Muscle of back (tissue), 11 donors: ENCODE results near the gene ZNF292. TPM values are rescaled to one million over a fixed set of nuclear protein-coding genes. Genes with fewer than 3 reads are reported as not detected.
A peak's percentile ranks its signal among the peaks of the same experiment; 100 is the strongest.
"Not testable (repeated sequence)": the region's sequence is repeated elsewhere in the genome, so short reads cannot be mapped to it uniquely, and the experiment has no call there.

ENCODE experiments used
- DNase-seq, 3 donors: peaks; one replicate each; pipeline versions ENCODE4 v3.0.0 to v3.0.0-alpha.2; 2013
- polyA plus RNA-seq, 10 donors: library from polyadenylated mRNA; unstranded; fragments of 120-200 nt; gene quantifications; one replicate each; pipeline ENCODE4 v1.2.1, GENCODE V29; 2013; ENCODE audit not compliant: insufficient read length in 10 of 10

Gene ZNF292
- polyA plus RNA-seq, 10 donors, result 18.7 to 28.5 (median 22.5) TPM

DNA sequence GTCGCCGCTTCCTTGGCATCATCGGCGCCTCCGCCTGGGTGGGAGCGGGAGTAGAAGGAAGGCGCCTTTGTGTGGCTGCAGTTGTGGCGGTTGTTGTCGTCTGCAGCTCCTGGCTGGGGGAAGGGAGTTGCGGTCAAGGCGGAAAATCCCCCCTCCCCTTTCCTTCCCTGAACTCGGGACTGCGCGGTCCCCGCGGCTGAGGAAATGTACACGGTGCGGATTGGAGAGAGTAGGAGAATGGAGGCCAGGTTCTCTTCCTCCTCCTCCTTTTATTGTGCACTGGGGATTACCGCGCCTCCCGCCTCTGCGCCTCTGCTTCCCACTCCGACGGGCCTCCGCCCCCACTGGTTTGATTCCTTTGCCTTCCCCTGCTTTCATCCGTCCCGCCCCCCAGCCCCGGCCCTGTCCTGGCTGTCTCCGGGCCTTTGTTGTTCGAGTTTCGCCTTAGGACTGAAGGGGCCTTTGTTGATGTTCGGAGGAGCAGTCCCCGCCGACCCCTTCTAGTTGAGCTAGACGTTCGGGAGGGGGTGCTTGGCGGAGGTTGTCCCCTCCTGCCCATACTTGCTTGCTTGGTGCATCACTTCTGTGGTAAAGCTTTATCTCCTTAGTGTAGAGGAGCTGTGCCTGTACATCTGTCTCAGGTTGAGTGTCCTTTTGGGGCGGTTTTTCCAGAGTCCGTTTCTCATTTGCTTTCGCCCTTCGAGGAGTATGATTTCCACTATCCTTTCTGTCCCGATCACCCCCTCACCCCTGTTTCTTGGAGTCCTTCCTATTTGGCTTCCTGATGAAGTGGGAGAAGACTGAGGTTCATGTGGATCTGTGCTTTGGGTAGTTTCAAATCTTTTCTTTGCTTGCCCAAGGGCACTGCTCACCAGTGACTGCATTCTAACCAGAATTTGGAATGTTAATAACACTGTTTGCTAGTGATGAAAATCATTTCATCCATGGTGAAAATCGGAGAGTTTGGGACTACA, 764 bp downstream of the ZNF292 start:
- peak; percentile 50 to 88 (median 75) for DNase-seq

DNA sequence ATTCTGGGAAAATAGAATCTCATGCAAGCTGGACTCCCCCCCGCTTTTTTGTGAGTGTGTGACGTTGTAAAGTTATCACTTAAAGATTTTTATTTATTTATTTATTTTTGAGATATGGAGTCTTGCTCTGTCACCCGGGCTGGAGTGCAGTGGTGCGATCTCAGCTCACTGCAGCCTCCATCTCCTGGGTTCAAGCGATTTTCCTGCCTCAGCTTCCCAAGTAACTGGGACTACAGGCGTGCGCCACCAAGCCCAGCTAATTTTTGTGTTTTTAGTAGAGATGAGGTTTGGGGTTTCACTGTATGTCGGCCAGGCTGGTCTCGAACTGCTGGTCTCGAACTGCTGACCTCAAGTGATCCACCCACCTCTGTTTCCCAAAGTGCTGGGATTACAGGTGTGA, 2.2 kb downstream of the ZNF292 start:
- not testable (repeated sequence) for DNase-seq

DNA sequence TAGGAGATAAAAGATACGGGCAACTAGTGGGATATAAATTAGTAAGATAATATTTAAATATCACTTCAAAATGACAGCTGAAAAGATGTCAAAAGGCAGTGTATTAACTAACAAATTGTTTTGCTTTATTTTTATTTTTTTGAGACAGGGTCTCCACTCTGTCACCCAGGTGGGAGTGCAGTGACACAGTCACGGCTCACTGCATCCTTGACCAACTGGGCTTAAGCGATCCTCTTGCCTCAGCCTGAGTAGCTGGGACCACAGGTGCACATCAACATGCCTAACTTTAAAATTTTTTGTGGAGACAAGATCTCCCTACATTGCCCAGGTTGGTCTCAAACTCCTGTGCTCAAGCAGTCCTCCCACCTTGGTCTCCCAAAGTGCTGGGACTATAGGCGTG, 5.9 kb downstream of the ZNF292 start:
- DNase-seq, result no peak

DNA sequence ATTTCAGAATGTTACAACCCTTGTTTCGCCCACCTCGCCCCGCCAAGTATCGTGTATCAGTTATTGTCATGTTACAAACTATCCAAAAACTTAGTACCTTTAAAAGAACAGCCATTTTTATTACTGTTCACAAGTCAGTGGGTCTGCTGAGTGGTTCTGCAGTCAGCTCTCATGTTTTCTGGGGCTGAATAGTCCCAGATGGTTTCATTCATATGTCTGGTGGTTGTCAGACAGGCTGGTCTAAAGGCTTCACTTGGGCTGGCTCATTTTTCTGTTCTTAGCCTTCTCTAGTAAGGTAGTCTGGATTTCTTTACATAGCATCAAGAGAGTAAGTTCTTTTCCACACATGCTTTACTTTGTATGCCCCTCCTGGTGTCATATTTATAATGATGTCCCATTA, 8.6 kb downstream of the ZNF292 start:
- DNase-seq, result no peak

DNA sequence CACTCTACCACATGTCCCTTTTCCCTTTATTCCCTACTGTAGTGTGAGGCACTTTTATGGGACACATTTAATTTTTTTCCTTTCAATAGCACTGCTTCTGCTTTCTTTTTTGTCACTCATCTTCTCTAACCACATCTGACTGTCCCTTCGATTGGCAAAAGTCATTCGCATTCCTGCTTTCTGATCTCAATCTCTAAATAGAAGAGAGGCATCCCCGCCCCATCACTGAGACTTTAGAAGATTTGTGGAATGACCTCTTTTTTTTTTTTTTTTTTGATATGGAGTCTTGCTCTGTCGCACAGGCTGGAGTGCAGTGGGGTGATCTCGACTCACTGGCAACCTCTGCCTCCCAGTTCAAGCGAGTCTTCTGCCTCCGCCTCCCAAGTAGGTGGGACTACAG, 9.1 kb downstream of the ZNF292 start:
- no peak for DNase-seq

DNA sequence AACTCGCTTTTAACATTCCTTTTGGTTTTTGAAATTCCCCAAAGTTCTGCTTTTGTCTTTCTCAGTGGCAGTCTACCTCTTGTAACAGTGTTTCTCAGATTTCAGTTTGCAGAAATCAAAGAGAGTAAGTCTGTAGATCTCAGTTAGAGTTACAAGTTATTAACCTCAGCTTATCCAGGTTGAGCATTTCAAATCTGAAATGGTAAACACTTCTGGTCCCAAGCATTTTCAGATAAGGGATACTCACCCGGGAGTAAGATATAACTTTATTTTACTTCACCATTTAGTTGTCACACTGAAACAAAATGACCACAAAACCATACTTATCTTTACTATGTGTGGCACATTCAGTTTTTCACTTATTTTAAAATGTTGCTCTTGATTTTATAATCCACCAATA, 9.8 kb downstream of the ZNF292 start:
- DNase-seq, result no peak

DNA sequence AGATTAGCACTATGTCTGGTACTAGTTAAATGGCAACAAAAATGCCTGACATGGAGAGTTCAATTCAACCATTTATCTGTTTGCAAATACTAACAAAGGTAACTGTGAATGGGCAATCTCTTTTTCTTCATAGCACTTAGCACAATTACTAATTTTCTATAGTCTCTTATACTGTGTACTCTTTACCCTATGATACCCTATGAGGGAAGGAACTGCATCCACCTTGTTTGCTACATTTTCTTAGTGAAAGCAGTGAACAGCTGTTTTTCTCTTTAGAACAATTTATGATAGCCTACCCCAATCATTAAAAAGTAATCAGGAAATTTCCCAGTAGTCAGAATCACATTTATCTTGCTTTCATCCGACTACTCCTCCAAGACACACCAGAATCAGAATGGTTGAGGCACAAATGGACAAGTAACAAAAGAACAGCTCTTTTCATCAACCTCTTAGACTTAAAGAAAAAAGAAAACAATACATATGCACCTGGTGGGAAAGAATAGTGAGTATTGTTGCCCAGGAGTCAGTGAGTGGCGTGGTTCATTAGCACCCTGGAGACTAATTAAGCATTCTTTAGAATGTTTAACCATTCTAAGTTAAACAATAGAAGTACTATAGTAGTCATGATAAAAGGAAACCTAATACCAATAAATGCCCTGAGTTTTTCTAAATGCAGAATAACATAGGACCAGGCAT, 16.7 kb downstream of the ZNF292 start:
- no peak for DNase-seq

DNA sequence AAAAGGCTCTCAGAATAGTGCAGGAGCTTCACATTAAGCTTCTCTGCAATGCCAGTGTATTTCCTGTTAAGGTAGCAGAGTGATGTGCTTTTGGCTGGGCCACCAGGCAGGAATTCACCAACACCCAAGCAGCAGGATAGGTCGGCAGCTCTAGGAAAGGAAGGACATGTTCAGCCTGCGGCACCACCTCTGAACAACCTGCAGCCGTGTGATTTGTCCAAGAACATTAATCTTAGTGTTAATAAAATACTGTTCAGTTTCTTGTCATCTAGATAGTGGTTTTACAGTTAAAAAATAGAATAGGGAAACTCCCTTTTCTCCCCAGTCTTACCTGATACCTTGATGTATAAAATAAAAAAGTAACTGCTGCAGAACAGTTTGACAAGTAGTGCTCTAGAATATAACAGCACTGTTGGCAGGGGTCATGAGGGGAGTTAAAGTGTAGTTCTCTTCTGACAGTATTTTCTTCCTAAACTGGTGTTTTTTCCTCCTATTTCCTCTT, 18.8 kb downstream of the ZNF292 start:
- no peak for DNase-seq

DNA sequence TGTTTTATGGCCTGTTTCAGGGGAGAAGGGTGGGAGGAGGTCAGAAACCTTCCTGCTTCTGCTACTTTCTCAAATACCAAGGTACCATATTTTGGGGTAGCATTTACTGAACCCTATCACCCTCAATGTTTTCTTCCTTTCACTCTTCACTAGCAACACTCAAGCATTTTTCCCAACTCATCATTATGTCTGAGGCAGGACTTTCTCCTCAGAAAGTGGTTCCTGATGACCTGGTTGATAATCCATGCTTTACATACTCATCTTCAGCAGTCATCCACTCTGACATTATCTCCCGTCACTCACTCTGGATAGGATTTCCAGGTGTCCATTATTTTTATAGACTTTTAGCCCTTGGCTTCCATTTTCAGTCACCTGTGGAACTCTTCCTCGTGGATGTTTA, 21.1 kb downstream of the ZNF292 start:
- DNase-seq, result no peak

DNA sequence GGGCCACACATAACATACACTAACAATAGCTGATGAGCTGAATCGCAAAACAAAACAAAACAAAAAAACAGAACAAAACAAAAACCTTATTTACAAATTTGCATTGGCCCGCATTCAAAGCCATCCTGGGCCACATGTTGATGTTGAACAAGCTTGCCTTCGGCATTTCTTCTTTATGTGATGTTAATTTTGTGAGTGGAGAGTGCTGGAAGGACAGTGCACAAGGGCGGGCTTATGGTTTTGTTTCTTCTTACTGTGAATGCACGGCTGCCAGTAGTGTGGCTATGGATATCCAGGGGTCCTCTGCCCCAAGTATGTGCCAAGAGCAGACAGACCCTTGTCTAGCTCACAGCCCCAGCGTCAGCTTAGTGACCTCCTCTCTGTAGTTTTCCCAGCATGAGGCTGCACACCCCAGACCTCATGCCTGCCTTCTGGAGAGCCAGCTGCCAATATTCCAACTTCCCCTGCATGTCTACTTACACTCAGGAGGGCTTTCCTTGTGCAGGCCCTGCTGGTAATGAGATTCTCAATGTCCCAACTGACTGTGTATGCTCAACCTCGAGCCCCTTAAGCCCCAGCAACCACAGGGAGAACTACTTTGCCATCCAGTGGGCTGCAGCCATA, 24.9 kb downstream of the ZNF292 start:
- DNase-seq, result no peak

DNA sequence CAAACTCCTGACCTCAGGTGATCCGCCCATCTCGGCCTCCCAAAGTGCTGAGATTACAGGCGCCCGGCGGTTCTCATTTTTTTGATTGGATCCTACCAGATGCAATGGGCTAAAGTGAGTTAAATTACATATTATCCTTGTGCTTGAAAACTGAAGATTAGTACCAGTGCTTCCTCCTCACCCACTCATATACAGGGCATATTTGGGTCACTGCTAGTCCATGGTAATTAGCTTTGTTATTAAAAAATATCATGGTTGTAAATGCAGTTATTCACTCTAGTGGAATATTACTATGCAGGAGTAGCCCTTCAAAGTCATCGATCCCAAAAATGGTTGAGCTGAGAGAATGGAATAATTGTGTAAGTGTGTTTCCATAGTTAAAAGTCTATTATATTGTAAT, 26.5 kb downstream of the ZNF292 start:
- no peak for DNase-seq

DNA sequence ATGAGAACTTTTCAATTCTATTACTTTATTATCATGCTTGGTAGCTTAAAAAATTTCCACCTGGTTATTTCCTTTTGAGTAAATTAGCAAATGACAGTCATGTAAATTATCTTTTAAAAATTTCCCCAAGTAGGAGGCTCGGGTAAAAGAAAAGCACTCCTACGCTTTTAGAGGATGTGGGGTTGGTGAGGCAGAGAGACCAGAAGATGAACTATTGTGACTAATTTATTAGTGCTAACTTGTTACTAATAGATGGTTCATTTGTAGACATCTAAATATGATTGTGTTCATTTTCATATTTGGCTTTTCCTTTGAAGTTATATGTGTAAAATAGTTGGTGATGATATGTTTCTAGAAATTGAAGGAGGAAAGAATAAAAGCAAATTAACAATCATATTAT, 27.0 kb downstream of the ZNF292 start:
- no peak for DNase-seq

DNA sequence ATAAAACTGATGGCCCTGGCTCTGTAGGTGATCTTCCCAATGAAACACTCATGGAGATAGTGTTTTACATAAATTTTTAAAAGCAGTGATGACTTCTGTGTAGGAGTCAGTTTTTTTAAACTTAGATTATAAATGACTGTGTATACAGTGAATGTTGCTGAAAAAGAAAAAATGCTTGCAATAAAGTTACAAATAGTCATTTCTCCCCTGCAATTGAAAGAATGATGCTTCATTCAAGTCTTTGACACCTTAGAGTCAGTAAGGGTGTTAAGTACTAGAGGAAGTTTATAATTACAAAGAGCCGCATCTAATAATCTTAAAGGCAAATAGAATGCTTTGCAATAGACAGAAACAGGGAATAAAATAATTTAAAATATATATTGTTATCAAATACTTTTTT, 27.6 kb downstream of the ZNF292 start:
- DNase-seq, result no peak

DNA sequence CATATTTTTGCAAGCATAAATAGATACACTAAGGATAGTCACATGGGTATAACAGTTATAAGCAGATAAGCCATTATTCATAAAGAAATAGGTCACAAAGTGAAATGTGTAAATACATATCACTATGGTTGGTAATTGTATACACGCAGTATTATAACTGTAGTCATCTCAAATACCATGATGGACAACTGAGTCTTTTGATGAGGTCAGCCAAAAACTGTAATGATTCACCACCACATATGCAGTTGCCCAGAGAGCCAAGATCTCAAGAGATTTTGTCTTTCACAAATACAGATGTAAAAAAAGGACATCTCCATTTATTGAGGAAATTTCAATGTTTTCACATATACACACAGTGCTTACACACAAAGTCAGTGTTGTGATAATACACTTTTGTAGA, 28.3 kb downstream of the ZNF292 start:
- DNase-seq, result peak in 1 of 3 donors; percentile 16

DNA sequence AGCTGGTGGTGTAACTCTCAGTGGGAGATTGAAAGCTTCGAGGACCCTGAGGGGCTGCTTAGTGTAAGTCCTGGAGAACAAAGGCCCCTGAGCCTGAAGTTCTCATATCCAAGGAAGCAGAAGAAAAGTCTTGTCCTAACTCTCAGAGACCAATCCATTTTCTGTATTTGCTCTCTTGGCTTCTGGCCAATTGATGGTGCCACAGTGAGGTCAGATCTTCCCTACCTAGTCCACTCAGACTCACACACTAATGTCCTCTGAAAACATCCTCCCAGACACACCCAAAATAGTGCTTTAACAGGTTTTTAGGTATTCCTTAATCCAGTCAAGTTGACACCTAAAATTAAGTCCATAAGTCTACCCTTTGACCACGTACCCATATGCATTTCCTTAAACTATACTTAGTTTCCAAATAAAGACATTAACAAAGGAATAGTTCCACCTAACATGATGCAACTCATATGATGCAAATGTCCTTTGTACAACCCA, 29.4 kb downstream of the ZNF292 start:
- DNase-seq, result no peak

DNA sequence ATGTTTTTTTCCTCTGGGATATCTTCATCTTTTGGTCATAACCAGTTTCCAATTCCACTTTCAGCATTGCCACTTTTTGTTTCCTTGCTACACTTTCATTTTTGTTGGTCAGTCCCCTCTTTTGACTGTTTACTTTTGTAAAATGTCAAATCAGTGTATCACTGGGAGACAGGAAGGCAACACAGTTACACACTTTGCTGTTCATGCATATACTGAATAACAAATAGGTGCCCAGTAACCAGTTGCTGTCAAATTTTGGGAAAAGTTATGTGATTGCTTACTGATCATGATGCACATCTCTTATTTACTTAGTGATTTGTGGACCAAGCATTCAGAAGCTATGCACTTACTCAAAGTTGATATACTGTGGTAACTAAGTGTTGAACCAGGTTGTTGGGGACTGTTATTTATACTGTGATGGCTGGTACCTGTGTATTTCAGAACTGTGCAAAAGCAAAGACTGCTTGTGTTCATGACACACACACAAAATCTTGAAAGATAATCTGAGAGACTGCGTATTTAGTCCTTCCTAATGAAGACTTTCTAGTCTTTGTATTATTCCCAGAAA, 41.0 kb downstream of the ZNF292 start:
- DNase-seq, result no peak

DNA sequence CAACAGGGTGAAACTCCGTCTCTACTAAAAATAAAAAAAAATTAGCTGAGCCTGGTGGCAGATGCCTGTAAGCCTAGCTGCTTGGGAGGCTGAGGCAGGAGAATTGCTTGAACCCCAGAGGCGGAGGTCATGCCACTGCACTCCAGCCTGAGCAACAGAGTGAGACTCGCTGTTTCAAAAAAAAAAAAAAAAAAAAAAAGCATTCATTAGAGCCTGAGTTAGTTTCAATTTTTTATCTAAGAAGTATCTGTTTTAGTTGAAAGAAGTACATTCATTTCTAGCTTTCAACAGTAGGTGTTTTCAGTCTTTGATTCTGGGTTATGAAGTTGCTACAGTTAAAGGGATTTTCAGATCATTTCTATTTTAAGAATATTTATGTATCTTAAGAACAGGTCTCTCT, 42.2 kb downstream of the ZNF292 start:
- DNase-seq, result no peak

DNA sequence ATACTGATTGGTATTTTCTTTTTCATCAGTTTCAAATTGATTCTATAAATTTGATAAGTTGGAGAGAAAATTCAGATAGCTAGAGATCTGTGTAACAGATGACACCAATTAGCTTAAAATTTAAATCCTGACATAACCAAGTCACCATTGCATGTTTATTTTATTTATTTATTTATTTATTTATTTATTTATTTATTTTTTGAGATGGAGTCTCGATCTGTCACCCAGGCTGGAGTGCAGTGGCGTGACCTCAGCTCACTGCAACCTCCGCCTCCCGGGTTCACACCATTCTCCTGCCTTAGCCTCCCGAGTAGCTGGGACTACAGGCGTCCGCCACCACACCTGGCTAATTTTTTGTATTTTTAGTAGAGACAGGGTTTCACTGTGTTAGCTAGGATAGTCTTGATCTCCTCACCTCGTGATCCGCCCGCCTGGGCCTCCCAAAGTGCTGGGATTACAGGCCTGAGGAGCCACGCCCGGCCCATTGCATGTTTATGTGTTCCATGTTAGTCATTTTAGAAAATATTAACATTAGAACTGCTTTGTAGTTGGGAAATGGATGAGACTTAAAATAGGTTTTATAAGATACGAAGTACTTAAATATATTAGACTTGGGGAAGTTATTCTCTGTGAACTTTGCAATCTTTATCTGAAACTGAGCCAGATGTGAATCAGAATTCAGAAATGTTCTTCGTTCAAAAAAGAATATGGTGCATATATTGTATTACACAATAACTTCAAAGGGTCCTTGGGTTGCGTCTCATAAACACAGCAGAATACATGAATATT, 42.9 kb downstream of the ZNF292 start:
- DNase-seq, result not testable (repeated sequence)

DNA sequence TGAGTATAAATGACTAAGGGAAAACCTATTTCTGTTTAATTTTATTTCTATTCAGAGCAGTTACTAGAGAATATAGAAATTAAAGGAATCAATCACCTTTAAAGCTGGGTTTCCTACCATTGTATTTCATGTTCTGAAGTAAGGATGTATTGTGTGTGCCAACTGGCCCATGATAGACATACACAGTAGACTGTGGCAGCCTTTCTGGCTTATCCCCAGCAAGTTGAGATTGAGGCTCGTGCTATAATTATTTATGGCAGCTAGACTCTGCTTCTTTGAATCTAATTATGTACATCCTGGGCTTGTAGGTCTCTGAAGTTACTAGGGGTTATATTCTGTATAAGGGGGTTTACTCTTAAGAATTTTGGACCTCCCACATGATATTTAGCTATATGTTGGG, 44.4 kb downstream of the ZNF292 start:
- DNase-seq, result no peak

DNA sequence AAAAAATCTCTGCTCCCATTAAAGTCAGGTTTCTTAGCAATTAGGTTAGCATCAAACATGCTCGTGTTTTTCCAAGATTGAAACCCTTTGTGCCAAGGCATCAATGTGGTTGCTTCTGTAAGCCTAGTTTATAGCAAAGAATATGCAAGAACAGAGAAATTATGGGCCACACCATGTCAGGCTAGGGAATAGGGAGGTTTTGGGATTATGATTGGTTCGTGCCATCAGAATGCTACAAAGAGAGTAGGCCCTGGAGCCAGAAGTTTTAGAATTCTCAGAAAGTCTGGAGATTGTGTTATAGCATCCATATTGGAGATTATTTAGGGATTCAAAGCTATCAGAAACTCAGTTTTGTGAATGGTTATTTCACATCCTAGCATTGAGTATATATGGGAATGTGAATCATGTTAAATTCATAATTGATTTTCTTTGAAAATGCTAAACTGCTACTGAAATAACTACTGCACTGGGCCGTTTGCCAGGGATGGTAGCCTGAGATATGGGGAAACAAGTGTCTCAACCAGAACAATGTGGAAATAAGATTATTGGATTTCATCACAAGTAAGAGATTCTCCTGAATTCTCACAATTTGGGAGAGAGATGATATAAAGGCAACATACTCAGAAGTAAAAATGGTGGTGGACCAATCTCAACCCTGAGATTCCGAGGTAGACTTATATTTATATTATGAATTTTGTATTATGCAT, 45.3 kb downstream of the ZNF292 start:
- DNase-seq, result no peak
